ENCODE results near the gene ITPR2.

ITPR2 gene

DNA sequence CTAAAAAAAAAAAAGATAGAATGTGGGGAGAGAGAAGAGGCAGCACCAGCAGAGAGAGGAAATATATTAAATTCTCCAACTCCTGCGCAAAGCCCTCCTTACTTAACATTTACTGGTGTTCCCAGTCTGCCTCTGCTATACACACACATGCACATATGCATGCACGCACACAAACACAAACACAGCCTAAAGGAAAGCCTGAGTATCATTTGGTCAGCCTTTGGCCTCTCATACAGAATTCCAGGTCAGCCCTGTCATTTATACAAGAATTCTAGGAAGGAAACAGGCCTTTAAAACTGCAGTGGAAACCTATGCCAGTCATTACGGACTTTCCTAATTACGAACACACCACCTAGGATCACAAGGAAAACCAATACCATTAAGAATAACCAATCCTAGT, 269.4 kb downstream of the ITPR2 start:
- TF ChIP-seq, protein P1, sequence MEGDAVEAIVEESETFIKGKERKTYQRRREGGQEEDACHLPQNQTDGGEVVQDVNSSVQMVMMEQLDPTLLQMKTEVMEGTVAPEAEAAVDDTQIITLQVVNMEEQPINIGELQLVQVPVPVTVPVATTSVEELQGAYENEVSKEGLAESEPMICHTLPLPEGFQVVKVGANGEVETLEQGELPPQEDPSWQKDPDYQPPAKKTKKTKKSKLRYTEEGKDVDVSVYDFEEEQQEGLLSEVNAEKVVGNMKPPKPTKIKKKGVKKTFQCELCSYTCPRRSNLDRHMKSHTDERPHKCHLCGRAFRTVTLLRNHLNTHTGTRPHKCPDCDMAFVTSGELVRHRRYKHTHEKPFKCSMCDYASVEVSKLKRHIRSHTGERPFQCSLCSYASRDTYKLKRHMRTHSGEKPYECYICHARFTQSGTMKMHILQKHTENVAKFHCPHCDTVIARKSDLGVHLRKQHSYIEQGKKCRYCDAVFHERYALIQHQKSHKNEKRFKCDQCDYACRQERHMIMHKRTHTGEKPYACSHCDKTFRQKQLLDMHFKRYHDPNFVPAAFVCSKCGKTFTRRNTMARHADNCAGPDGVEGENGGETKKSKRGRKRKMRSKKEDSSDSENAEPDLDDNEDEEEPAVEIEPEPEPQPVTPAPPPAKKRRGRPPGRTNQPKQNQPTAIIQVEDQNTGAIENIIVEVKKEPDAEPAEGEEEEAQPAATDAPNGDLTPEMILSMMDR (IDR thresholded peaks at IDR 0.05; ENCODE audit: low read depth, low read length): no peak
- no peak overlapping the region for H3K4me3 ChIP-seq (ENCODE audit: low read depth, low read length)

DNA sequence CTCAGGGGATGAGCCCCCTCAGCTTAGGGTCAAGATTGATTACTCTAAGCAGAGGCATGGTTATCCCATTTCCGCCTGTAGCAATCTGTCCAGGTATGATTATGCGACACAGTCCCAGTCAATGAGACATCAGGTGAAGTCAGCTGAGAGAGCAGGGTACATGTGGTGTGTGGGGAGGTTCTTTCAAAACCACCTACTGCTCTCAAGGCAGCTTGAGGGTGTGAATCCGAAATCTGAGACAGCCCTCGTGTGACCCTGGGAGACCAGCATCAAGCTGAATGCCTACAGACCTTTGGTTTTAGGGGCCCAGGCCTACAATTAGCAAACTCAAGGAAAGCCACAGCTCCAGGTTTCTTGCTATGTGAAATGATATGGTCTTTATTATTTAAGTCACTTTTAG, 275.7 kb downstream of the ITPR2 start:
- TF ChIP-seq, protein P1 (IDR thresholded peaks at IDR 0.05; ENCODE audit: low read depth, low read length): no peak
- no peak overlapping the region for H3K4me3 ChIP-seq (ENCODE audit: low read depth, low read length)

DNA sequence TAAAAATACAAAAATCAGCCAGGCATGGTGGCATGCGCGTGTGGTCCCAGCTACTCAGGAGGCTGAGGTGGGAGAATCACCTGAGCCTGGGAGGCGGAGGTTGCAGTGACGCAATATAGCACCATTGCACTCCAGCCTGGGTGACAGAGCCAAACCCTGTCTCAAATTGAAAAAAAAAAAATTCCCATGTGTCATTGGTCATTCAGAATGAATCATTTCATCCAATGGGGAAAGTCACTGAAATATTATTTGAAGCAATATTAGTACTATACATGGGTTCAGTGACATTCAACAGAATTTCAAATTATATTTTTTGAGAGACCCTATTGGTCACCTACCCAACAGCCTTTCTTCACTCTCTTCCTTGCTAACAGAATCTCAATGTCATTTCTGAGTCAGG, 276.1 kb downstream of the ITPR2 start:
- TF ChIP-seq, protein P1 (IDR thresholded peaks at IDR 0.05; ENCODE audit: low read depth, low read length): no peak
- no peak overlapping the region for H3K4me3 ChIP-seq (ENCODE audit: low read depth, low read length)

DNA sequence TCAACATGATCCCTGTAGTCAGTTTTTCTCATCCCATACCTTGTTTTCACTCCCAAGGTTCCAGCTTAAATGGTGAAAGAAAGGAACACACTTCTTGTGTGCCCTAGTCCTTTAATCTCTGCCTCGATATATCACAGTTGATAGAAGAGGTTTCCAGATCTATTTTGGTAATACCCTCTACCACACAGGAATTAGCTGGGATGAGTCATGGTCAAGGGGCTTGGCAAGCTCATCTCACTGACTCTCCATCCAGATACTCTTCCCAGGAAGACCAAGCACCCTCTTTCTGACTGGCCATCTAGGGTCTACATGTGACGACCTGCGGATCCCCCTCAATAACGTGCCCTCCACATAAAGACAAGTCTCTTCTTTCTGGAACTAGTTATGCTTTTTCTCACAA, 277.9 kb downstream of the ITPR2 start:
- TF ChIP-seq, protein P1 (IDR thresholded peaks at IDR 0.05; ENCODE audit: low read depth, low read length): no peak
- no peak overlapping the region for H3K4me3 ChIP-seq (ENCODE audit: low read depth, low read length)

DNA sequence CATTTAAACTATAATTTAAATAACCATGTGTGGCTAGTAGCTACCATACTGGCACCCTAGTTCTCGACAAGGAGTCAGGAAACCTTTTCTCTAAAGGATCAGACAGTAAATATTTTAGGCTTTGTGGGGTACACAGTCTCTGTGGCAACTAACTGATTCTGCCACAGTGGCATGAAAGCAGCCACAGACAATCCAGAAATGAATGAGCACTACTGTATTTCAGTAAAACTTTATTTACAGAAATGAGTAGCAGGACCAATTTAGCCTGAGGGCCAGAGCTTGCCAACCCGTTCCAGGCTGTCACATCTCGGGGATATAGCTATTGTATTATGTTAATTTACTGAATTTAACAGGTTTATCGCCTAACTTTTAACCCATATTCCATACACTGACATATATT, 278.7 kb downstream of the ITPR2 start:
- TF ChIP-seq, protein P1 (IDR thresholded peaks at IDR 0.05; ENCODE audit: low read depth, low read length): no peak
- H3K4me3 ChIP-seq (ENCODE audit: low read depth, low read length): no peak overlapping the region

DNA sequence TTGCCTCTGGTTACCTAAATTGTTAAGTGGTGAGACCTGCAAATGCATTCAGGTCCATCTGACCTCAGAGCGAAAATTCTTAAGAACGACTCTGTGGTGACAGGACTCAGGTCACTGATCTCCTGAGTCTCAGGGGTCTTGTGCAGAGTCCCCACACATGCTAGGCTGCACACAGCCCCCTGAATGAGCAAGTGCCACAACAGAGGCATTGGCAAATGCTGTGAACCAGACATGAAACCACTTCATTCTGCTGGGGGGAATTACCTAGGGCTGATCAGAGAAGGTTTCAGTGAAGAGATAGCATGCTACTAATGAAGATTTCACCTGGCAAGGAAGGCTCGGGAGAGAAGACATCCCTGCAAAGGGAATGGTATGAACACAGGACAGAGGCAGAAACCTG, 281.6 kb downstream of the ITPR2 start:
- TF ChIP-seq, protein P1 (IDR thresholded peaks at IDR 0.05; ENCODE audit: low read depth, low read length): no peak
- no peak overlapping the region for H3K4me3 ChIP-seq (ENCODE audit: low read depth, low read length)

DNA sequence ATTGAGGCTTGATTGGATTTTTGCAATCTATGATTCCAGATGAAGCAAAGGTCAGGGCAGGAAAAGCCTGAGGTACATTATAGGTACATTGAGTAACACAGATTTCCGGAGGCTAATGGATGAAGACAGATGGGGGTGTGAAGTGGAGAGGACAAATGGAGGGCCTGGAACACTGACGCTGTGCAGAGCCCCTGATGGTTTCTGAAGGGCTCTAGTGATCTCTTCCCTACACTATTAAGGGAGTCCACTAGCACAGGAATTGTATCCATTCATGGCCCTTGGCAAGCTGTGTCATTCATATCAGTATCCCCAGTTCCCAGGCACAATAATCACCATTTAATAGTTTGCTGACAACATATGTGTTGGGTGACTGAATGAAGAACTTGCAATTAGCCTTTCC, 284.8 kb downstream of the ITPR2 start:
- TF ChIP-seq, protein P1 (IDR thresholded peaks at IDR 0.05; ENCODE audit: low read depth, low read length): no peak

More for the DNA sequence above, 284.8 kb downstream of the ITPR2 start:
- no peak overlapping the region for H3K4me3 ChIP-seq (ENCODE audit: low read depth, low read length)
